GM12878 (cell line): ENCODE results near the gene SH3GL3. TPM values are rescaled to one million over a fixed set of nuclear protein-coding genes. Genes with fewer than 3 reads are reported as not detected.

Experiments
- ATAC-seq: fragments of 200-7000 bp; cut with Tn5 transposase; 3 replicates; pipeline ENCODE4 v1.9.1; 2020; ENCODE audit warnings: mild to moderate bottlenecking, moderate library complexity
- BruUV-seq: library from RNA; stranded (reverse); fragments of 400-500 nt; replicated peaks from 2 replicates; lab custom pipeline; 2021; lab: Mats Ljungman, UMichigan
- CTCF ChIA-PET: fragments of 300-600 bp; sonication (Branson Sonifier 250); formaldehyde crosslinking; extraction: SDS; loops from one replicate; lab custom pipeline; 2021; ENCODE audit warnings: inconsistent platforms; lab: Yijun Ruan, JAX
- POLR2A ChIA-PET: fragments of 350-600 bp; formaldehyde crosslinking; extraction: SDS; loops from one replicate; lab custom pipeline; 2021; ENCODE audit warnings: inconsistent platforms; lab: Charles Lee
- RAD21 ChIA-PET: fragments of 300-600 bp; sonication (Branson Sonifier 250); formaldehyde crosslinking; loops from one replicate; lab custom pipeline; 2023; ENCODE audit warnings: antibody characterized with exemption; ENCODE audit not compliant: unreplicated experiment; lab: Charles Lee
- SMC1A ChIA-PET: fragments of 300-600 bp; sonication (Branson Sonifier 250); formaldehyde crosslinking; loops from one replicate; lab custom pipeline; 2023; ENCODE audit not compliant: unreplicated experiment, uncharacterized antibody; lab: Charles Lee
- DNase-seq: peaks from one replicate; pipeline ENCODE4 v3.0.0-alpha.2; 2011; ENCODE audit warnings: low read depth, low spot score
- FAIRE-seq: peaks from 3 replicates; lab custom pipeline; 2011; peaks lifted over from hg19 to GRCh38; lab: Jason Lieb, UNC
- H2AFZ ChIP-seq: 2 replicates; pipeline ENCODE4 v1.6.0; 2011; ENCODE audit warnings: low read depth, low read length, control low read depth; ENCODE audit not compliant: control insufficient read depth
- H3K27ac ChIP-seq: 2 replicates; pipeline ENCODE4 v1.5.1; 2011; ENCODE audit warnings: control low read depth; ENCODE audit not compliant: control insufficient read depth, insufficient read depth
- H3K27me3 ChIP-seq, 2 experiments: replicated peaks in 1 of 2; 2 replicates each; pipeline versions ENCODE4 v1.6.0 to v1.6.1; 2011; ENCODE audit warnings: low read length in 1 of 2; ENCODE audit not compliant: control insufficient read depth in 2 of 2, insufficient read depth in 2 of 2
- H3K36me3 ChIP-seq, 2 experiments: 2 replicates each; pipeline ENCODE4 v1.5.1; 2011; ENCODE audit warnings: low read length in 1 of 2; ENCODE audit not compliant: control insufficient read depth in 2 of 2, insufficient read depth in 2 of 2
- H3K4me1 ChIP-seq: 2 replicates; pipeline ENCODE4 v1.6.1; 2011; ENCODE audit warnings: mild to moderate bottlenecking, low read length, moderate library complexity, mixed read lengths; ENCODE audit not compliant: control insufficient read depth, insufficient read depth
- H3K4me2 ChIP-seq: 2 replicates; pipeline ENCODE4 v1.6.0; 2011; ENCODE audit warnings: control low read depth; ENCODE audit not compliant: control insufficient read depth, insufficient read depth
- H3K4me3 ChIP-seq: fragments of 200-600 bp; sonication (generic); 2 replicates; pipeline ENCODE4 v1.5.1; 2016
- H3K79me2 ChIP-seq: 2 replicates; pipeline ENCODE4 v1.6.0; 2011; ENCODE audit warnings: low read length; ENCODE audit not compliant: control insufficient read depth, insufficient read depth
- H3K9ac ChIP-seq: 2 replicates; pipeline ENCODE4 v1.8.0; 2011; ENCODE audit warnings: low read length, control low read depth, mixed read lengths; ENCODE audit not compliant: control insufficient read depth, insufficient read depth
- H3K9me3 ChIP-seq: replicated peaks from 3 replicates; pipeline ENCODE4 v1.5.1; 2011; ENCODE audit warnings: mild to moderate bottlenecking, low read length; ENCODE audit not compliant: control insufficient read depth, insufficient read depth
- H4K20me1 ChIP-seq: 2 replicates; pipeline ENCODE4 v1.6.0; 2011; ENCODE audit not compliant: control insufficient read depth, insufficient read depth
- DPF2 ChIP-seq: fragments of 450-650 bp; IDR thresholded peaks from 2 replicates; pipeline ENCODE4 v1.6.1; 2017; ENCODE audit warnings: mild to moderate bottlenecking
- EED ChIP-seq: sonication (generic); IDR thresholded peaks from 2 replicates; pipeline ENCODE4 v1.6.1; 2016; ENCODE audit warnings: antibody characterized with exemption, low read depth
- FOXM1 ChIP-seq: IDR thresholded peaks from 2 replicates; pipeline ENCODE4 v1.6.1; 2012; ENCODE audit warnings: low read depth, mild to moderate bottlenecking, inconsistent platforms, low read length, moderate library complexity
- MYC ChIP-seq: IDR thresholded peaks from 2 replicates; pipeline ENCODE4 v1.6.1; 2011; ENCODE audit warnings: mild to moderate bottlenecking, low read length, moderate library complexity, inconsistent platforms; ENCODE audit not compliant: insufficient read depth, insufficient replicate concordance, insufficient read length, severe bottlenecking
- SIX5 ChIP-seq: IDR thresholded peaks from 2 replicates; pipeline ENCODE4 v1.6.1; 2011; ENCODE audit warnings: mild to moderate bottlenecking, low read depth, low read length, moderate library complexity; ENCODE audit not compliant: severe bottlenecking
- WGBS: methylation state at CpG from one replicate; pipeline ENCODE4 v1.1.6; 2016; ENCODE audit warnings: low lambda C conversion rate; ENCODE audit not compliant: insufficient replicate concordance, insufficient coverage; ENCODE audit errors: missing lambda C conversion rate; 5-methylcytosine and 5-hydroxymethylcytosine counted together
- in situ Hi-C: fragments of 300-500 bp; cut with MboI; formaldehyde crosslinking; loops from 9 replicates; pipeline ENCODE4 v1.14.3; 2018; ENCODE audit warnings: mixed read lengths
- intact Hi-C: fragments of 100-400 bp; cut with micrococcal nuclease; formaldehyde crosslinking; loops from one replicate; pipeline ENCODE4 v1.14.2; 2022; ENCODE audit not compliant: unreplicated experiment
- polyA plus RNA-seq, 11 experiments: library from polyadenylated mRNA; depleted of rRNA in 4 of 11; unstranded in 6 of 11; stranded (reverse) in 5 of 11; fragments of >200 nt; fragmentation: Nextera tagmentation in 4 of 11; fragmentation: Illumina TruSeq in 1 of 11; extraction: Ambion mirVana in 4 of 11; extraction: Trizol in 1 of 11; gene quantifications; 1 replicate in 1 of 11; 2 replicates in 10 of 11; pipeline versions ENCODE4 v1.2.1 to v1.2.3, GENCODE V29; 2011 to 2016; ENCODE audit warnings: inconsistent platforms in 2 of 11, missing spikeins in 2 of 11, low read depth in 1 of 11
- total RNA-seq, 4 experiments: library from RNA; depleted of rRNA in 3 of 4; stranded (reverse); fragments of >200 nt in 3 of 4; fragmentation: Illumina TruSeq in 1 of 4; extraction: Trizol in 1 of 4; gene quantifications; 2 replicates each; pipeline versions ENCODE4 v1.2.1 to v1.2.3, GENCODE V29; 2013 to 2021
- TF ChIP-seq, protein P1 (sequence below): fragments of 450-650 bp; formaldehyde crosslinking; IDR thresholded peaks from 2 replicates; pipeline ENCODE4 v1.4.0; 2020; ENCODE audit warnings: mild to moderate bottlenecking, moderate library complexity
- TF ChIP-seq, protein P2 (sequence below): IDR thresholded peaks from 2 replicates; pipeline ENCODE4 v1.6.1; 2012; ENCODE audit warnings: improper control_type of control experiment, low read depth, low read length; ENCODE audit not compliant: insufficient replicate concordance

Gene SH3GL3
- total and polyA plus RNA-seq, 10 of the 15 experiments (the other 5 are each of a cell fraction or from before 2014, with no cell fraction given) = not detected

DNA sequence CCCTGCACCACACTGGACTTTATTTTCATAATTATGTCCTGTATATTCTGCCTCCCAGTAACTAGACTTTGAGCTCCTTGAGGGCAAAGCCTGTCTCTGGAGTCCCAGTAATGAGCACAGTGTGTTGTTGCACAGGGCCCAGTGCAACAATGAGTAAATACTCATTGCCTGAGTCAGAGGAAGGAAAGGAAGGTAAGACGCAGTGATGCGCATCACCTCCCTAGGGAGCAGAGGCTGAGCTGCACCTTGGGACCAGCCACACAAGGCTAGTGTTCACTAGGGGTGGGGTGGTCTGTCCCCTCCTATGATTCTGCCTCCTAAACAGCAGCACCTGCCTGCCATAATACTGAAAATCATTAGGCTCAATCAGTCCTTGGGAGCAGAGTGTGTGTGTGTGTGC lies 120.2 kb downstream of the SH3GL3 start:
- H3K27me3 ChIP-seq = no peaks in the 10 kb centered on the region; a peak in 1 of 4 replicates
- no peaks in the 10 kb centered on the region for H3K9me3 ChIP-seq
- no peaks in the 10 kb centered on the region; the same call in 1 of the 2 replicates for H3K4me1 ChIP-seq
- H3K4me2 ChIP-seq = no peak overlapping the region
- DNase-seq (peak; percentile 3), FAIRE-seq (no peak), ATAC-seq (peak; percentile 38; the same call in 1 of the 3 replicates)
- CTCF ChIA-PET = interaction anchor here (0.8 to 1.0 kb wide), 2 partner anchors 426 to 468 kb away, joined by 3 read pairs; no protein-coding TSS in a partner anchor
- H2AFZ ChIP-seq = no peak overlapping the region
- H3K9ac ChIP-seq = no peak overlapping the region
- RAD21 ChIA-PET = no interaction called here
- H3K27ac ChIP-seq = no peak overlapping the region
- POLR2A ChIA-PET = no interaction called here
- no peaks in the 10 kb centered on the region for H3K79me2 ChIP-seq
- no peaks in the 10 kb centered on the region for H4K20me1 ChIP-seq
- WGBS = 0% methylated on average over 2 of the region's 2 CpGs
- intact Hi-C loops = loop anchor here (5.0 kb wide), 1 partner anchor 455 kb away; no protein-coding TSS in a partner anchor
- no peaks in the 10 kb centered on the region for H3K36me3 ChIP-seq
- H3K4me3 ChIP-seq = no peak overlapping the region
- SMC1A ChIA-PET = no interaction called here
- TF ChIP-seq, protein P1, sequence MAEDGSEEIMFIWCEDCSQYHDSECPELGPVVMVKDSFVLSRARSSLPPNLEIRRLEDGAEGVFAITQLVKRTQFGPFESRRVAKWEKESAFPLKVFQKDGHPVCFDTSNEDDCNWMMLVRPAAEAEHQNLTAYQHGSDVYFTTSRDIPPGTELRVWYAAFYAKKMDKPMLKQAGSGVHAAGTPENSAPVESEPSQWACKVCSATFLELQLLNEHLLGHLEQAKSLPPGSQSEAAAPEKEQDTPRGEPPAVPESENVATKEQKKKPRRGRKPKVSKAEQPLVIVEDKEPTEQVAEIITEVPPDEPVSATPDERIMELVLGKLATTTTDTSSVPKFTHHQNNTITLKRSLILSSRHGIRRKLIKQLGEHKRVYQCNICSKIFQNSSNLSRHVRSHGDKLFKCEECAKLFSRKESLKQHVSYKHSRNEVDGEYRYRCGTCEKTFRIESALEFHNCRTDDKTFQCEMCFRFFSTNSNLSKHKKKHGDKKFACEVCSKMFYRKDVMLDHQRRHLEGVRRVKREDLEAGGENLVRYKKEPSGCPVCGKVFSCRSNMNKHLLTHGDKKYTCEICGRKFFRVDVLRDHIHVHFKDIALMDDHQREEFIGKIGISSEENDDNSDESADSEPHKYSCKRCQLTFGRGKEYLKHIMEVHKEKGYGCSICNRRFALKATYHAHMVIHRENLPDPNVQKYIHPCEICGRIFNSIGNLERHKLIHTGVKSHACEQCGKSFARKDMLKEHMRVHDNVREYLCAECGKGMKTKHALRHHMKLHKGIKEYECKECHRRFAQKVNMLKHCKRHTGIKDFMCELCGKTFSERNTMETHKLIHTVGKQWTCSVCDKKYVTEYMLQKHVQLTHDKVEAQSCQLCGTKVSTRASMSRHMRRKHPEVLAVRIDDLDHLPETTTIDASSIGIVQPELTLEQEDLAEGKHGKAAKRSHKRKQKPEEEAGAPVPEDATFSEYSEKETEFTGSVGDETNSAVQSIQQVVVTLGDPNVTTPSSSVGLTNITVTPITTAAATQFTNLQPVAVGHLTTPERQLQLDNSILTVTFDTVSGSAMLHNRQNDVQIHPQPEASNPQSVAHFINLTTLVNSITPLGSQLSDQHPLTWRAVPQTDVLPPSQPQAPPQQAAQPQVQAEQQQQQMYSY (CRISPR knock-in tag) = no peak
- TF ChIP-seq, protein P2, sequence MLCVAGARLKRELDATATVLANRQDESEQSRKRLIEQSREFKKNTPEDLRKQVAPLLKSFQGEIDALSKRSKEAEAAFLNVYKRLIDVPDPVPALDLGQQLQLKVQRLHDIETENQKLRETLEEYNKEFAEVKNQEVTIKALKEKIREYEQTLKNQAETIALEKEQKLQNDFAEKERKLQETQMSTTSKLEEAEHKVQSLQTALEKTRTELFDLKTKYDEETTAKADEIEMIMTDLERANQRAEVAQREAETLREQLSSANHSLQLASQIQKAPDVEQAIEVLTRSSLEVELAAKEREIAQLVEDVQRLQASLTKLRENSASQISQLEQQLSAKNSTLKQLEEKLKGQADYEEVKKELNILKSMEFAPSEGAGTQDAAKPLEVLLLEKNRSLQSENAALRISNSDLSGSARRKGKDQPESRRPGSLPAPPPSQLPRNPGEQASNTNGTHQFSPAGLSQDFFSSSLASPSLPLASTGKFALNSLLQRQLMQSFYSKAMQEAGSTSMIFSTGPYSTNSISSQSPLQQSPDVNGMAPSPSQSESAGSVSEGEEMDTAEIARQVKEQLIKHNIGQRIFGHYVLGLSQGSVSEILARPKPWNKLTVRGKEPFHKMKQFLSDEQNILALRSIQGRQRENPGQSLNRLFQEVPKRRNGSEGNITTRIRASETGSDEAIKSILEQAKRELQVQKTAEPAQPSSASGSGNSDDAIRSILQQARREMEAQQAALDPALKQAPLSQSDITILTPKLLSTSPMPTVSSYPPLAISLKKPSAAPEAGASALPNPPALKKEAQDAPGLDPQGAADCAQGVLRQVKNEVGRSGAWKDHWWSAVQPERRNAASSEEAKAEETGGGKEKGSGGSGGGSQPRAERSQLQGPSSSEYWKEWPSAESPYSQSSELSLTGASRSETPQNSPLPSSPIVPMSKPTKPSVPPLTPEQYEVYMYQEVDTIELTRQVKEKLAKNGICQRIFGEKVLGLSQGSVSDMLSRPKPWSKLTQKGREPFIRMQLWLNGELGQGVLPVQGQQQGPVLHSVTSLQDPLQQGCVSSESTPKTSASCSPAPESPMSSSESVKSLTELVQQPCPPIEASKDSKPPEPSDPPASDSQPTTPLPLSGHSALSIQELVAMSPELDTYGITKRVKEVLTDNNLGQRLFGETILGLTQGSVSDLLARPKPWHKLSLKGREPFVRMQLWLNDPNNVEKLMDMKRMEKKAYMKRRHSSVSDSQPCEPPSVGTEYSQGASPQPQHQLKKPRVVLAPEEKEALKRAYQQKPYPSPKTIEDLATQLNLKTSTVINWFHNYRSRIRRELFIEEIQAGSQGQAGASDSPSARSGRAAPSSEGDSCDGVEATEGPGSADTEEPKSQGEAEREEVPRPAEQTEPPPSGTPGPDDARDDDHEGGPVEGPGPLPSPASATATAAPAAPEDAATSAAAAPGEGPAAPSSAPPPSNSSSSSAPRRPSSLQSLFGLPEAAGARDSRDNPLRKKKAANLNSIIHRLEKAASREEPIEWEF = no peak
- TF ChIP-seq MYC (no peak), DPF2 (no peak), SIX5 (no peak), FOXM1 (no peak), EED (no peak)
- TF ChIP-seq, all 136 proteins: peak for 0
- in situ Hi-C loops = no loop called here
- no TSS peak for BruUV-seq
